LNCaP clone FGC (cell line): ENCODE results near the gene ACD.

Experiments used
- DNase-seq: peaks from one replicate; pipeline ENCODE4 v3.0.0-alpha.2; 2011; ENCODE audit warnings: low read depth
- H3K4me3 ChIP-seq: 2 replicates; pipeline ENCODE4 v1.5.1; 2011; ENCODE audit warnings: mild to moderate bottlenecking, low read depth, low read length, control low read depth
- TF ChIP-seq, protein P1 (sequence below): IDR thresholded peaks from 2 replicates; pipeline ENCODE4 v1.5.1; 2012; ENCODE audit warnings: mild to moderate bottlenecking; ENCODE audit not compliant: control insufficient read depth, insufficient read depth; ENCODE audit errors: extremely low read depth

ACD gene

DNA sequence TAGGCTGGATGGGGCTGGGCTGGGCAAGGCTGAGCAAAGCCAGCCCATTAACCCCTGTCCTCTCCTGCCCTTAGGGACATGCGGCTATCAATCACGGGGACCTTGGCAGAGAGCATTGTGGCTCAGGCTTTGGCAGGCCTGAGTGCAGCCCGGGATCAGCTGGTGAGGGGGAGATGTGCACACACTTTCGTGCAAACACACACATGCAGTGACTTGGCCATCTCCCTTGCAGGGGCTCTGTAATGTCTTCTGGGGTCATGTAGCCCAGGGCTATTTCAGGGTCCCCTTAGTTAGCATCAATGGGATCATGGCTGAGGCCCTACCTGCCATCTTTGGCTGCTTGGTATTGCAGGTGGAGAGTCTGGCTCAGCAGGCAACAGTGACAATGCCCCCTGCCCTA lies 8.2 kb downstream of the ACD start:
- DNase-seq = no peak
- no peak overlapping the region for H3K4me3 ChIP-seq
- TF ChIP-seq, protein P1, sequence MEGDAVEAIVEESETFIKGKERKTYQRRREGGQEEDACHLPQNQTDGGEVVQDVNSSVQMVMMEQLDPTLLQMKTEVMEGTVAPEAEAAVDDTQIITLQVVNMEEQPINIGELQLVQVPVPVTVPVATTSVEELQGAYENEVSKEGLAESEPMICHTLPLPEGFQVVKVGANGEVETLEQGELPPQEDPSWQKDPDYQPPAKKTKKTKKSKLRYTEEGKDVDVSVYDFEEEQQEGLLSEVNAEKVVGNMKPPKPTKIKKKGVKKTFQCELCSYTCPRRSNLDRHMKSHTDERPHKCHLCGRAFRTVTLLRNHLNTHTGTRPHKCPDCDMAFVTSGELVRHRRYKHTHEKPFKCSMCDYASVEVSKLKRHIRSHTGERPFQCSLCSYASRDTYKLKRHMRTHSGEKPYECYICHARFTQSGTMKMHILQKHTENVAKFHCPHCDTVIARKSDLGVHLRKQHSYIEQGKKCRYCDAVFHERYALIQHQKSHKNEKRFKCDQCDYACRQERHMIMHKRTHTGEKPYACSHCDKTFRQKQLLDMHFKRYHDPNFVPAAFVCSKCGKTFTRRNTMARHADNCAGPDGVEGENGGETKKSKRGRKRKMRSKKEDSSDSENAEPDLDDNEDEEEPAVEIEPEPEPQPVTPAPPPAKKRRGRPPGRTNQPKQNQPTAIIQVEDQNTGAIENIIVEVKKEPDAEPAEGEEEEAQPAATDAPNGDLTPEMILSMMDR = no peak

DNA sequence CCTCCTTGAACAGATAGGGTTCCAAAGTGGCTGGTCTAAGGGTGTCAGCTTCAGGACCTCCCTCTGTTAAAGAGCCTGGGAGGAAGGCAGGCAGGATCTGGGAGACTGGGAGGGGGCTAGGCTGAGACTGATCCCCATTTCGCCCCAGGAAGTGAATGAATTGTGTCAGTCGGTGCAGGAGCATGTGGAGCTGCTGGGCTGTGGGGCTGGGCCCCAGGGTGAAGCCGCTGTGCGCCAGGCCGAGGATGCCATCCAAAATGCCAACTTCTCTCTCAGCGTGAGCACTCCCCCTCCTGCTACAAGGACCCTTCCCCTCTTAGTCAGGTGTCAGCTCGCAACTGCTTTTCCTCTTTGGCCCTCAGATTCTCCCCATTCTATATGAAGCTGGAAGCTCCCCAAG lies 9.0 kb downstream of the ACD start:
- DNase-seq = no peak
- TF ChIP-seq, protein P1 = no peak

DNA sequence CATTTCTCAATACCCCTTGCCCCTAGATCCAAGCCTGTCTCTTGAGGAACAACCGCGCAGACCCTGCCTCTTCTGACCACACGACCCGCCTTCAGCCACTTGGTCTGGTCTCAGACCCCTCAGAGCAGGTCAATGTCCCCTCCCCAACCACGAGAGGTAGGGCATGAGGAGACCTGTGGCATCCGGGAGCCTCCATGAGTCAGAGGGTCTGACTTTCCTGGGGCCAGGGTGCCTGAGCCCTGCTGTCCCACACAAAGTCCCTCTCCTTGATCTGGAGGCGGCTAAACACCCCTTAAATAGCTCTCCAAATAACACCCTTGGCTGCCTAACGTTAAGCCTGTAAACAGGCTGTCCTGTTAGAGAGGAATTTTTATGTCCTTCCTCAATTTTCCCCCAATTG lies 10.0 kb downstream of the ACD start:
- TF ChIP-seq, protein P1 = no peak
- no peak overlapping the region for H3K4me3 ChIP-seq
- no peak for DNase-seq

More for the DNA sequence above, 9.0 kb downstream of the ACD start:
- H3K4me3 ChIP-seq = no peak overlapping the region

DNA sequence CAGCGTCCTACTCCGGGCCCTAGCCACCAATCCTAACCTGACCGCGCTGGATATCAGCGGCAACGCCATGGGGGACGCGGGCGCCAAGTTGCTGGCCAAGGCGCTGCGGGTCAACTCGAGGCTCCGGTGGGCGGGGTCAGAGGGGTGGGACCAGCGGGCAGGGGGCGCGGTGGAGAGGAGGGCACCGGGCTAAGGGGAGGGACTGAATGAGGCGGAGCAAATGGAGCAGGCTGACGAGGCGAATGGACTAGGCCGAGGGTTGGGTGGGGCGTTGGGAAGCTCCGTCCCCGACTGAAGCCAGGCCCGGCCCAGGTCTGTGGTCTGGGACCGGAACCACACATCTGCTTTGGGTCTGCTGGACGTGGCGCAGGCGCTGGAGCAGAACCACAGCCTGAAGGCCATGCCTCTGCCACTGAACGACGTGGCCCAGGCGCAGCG lies 10.5 kb downstream of the ACD start:
- no peak for DNase-seq
- no peak overlapping the region for H3K4me3 ChIP-seq
- TF ChIP-seq, protein P1 = no peak

DNA sequence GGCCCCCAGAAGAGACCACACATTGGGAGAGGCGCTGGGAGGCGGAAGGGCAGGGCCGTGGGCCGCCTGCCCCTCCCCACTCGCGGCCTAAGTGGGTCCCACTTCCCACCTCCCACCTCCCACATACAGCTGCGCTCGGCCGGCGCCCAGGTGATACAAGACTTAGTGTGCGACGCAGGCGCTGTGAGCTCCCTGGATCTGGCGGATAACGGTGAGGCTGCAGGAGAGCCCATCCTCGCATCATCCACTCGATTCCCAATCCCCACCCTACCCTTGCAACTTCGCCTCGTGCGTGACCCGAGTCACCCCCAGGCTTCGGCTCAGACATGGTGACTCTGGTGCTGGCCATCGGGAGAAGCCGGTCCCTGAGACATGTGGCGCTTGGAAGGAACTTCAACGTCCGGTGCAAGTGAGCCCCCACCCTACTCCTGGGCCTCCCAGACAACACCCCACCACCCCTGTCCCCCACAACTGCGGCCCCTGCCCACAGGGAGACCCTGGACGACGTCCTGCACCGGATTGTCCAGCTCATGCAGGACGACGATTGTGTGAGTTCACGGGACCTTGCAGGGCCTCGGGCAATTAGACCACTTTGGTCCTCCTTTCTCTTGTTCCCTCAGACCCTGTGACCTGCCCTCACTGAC lies 11.2 kb downstream of the ACD start:
- TF ChIP-seq, protein P1 = no peak
- H3K4me3 ChIP-seq = no peak overlapping the region
- no peak for DNase-seq

DNA sequence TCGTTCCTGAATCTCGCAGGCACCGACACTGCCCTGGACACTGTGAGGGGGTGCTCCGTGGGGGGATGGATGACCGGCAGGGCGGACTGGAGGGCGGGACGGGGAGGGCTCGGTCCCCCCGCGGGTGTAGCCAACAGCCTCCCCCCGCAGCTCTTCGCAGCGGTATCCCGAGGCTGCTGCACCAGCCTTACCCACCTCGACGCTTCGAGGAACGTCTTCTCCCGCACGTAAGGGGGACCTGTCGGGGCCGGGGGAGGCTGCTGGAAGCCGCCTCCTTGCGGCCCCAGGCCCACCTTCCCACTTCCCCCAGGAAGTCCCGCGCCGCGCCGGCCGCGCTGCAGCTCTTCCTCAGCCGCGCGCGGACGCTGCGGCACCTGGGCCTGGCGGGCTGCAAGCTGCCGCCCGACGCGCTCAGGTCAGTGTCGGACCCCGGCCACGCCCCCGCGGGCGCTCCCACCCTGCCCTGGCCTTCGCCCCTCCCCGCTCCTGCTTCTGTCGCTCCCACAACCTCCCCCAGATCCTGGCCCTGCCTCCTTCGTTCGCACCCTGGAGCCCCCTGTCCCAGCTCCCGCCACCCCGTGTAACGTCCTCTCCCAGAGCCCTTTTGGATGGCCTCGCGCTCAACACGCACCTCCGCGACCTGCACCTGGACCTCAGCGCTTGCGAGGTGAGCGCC lies 11.8 kb downstream of the ACD start:
- TF ChIP-seq, protein P1 = no peak
- no peak overlapping the region for H3K4me3 ChIP-seq
- DNase-seq = no peak
